Measurements from ENCODE around the gene TPK1.

The TPK1 gene

GRCh38 chr7:144628176-144628575, 207.7 kb downstream of the TPK1 start:
- no peak overlapping the region for H3K4me3 ChIP-seq (ENCODE audit: low read length)
- DNase-seq (ENCODE audit: low read depth): no peak
- TF ChIP-seq CTCF (conservative IDR thresholded peaks at IDR 0.05; ENCODE audit: low read depth, low read length): no peak

GRCh38 chr7:144622745-144623144, 213.1 kb downstream of the TPK1 start:
- H3K4me3 ChIP-seq (ENCODE audit: low read length): no peak overlapping the region
- no peak for TF ChIP-seq CTCF (conservative IDR thresholded peaks at IDR 0.05; ENCODE audit: low read depth, low read length)
- DNase-seq (ENCODE audit: low read depth): no peak

- H3K4me3 ChIP-seq (ENCODE audit: low read length): no peak overlapping the region
- TF ChIP-seq CTCF (conservative IDR thresholded peaks at IDR 0.05; ENCODE audit: low read depth, low read length): no peak
- DNase-seq (ENCODE audit: low read depth): peak; percentile 36
These were observed 229.6 kb downstream of the TPK1 start for GRCh38 chr7:144606261-144606660.

GRCh38 chr7:144596953-144597352, 238.9 kb downstream of the TPK1 start:
- no peak for TF ChIP-seq CTCF (conservative IDR thresholded peaks at IDR 0.05; ENCODE audit: low read depth, low read length)
- H3K4me3 ChIP-seq (ENCODE audit: low read length): no peak overlapping the region

GRCh38 chr7:144594580-144594979, 241.3 kb downstream of the TPK1 start:
- no peak for TF ChIP-seq CTCF (conservative IDR thresholded peaks at IDR 0.05; ENCODE audit: low read depth, low read length)
- no peak for DNase-seq (ENCODE audit: low read depth)
- no peak overlapping the region for H3K4me3 ChIP-seq (ENCODE audit: low read length)

More at GRCh38 chr7:144596953-144597352, 238.9 kb downstream of the TPK1 start:
- no peak for DNase-seq (ENCODE audit: low read depth)

GRCh38 chr7:144588559-144589051, 247.2 kb downstream of the TPK1 start:
- no peak for DNase-seq (ENCODE audit: low read depth)
- TF ChIP-seq CTCF (conservative IDR thresholded peaks at IDR 0.05; ENCODE audit: low read depth, low read length): no peak
- no peak overlapping the region for H3K4me3 ChIP-seq (ENCODE audit: low read length)

GRCh38 chr7:144587701-144588100, 248.2 kb downstream of the TPK1 start:
- DNase-seq (ENCODE audit: low read depth): no peak
- H3K4me3 ChIP-seq (ENCODE audit: low read length): no peak overlapping the region
- TF ChIP-seq CTCF (conservative IDR thresholded peaks at IDR 0.05; ENCODE audit: low read depth, low read length): no peak

All from retinal pigment epithelial cell (primary cell).